ENCODE measurements around the gene C2orf76. TPM values are rescaled to one million over a fixed set of nuclear protein-coding genes. Genes with fewer than 3 reads are reported as not detected.
A peak's percentile ranks its signal among the peaks of the same experiment; 100 is the strongest.
"Not testable (repeated sequence)": the region's sequence is repeated elsewhere in the genome, so short reads cannot be mapped to it uniquely, and the experiment has no call there.

Gene C2orf76
- polyA plus RNA-seq, 4 donors: 11.0 to 13.5 (median 12.2) TPM

- H3K27ac ChIP-seq (ENCODE audit: low read depth in 1 of 3, low read length in 2 of 3): no peak overlapping the region
- DNase-seq (peak in 1 of 2 donors; percentile 36), FAIRE-seq (no peak)
- WGBS, 3 donors: 84 to 91% (median 85%) methylated on average over 3 of the region's 3 CpGs
- no peaks in the 10 kb centered on the region for H3K36me3 ChIP-seq (ENCODE audit: control insufficient read depth in 3 of 3, insufficient read depth in 2 of 3, low read depth in 1 of 3, low read length in 3 of 3)
- no peaks in the 10 kb centered on the region for H3K27me3 ChIP-seq (ENCODE audit: control insufficient read depth in 3 of 3, insufficient read depth in 3 of 3, low read length in 3 of 3)
- H3K4me3 ChIP-seq (ENCODE audit: low read depth in 1 of 3, low read length in 3 of 3): no peak overlapping the region
- H3K9me3 ChIP-seq (ENCODE audit: control insufficient read depth in 2 of 2, insufficient read depth in 1 of 2, low read depth in 1 of 2, low read length in 1 of 2): no peaks in the 10 kb centered on the region
- H3K4me1 ChIP-seq (ENCODE audit: control insufficient read depth in 3 of 3, insufficient read depth in 2 of 3, low read depth in 1 of 3, low read length in 2 of 3): peaks cover 0 to 14% (median 0%) of the 10 kb centered on the region in 3 donors
Measured at GRCh38 chr2:119385466-119385865, 18.8 kb upstream of the C2orf76 start.

GRCh38 chr2:119384971-119385370 is 18.3 kb upstream of the C2orf76 start:
- Histone ChIP-seq H3K4me3 (ENCODE audit: low read depth in 1 of 3, low read length in 3 of 3) (no peak overlapping the region), H3K4me1 (ENCODE audit: control insufficient read depth in 3 of 3, insufficient read depth in 2 of 3, low read depth in 1 of 3, low read length in 2 of 3) (peaks cover 0 to 14% (median 0%) of the 10 kb centered on the region in 3 donors), H3K27me3 (ENCODE audit: control insufficient read depth in 3 of 3, insufficient read depth in 3 of 3, low read length in 3 of 3) (no peaks in the 10 kb centered on the region), H3K36me3 (ENCODE audit: control insufficient read depth in 3 of 3, insufficient read depth in 2 of 3, low read depth in 1 of 3, low read length in 3 of 3) (no peaks in the 10 kb centered on the region), H3K27ac (ENCODE audit: low read depth in 1 of 3, low read length in 2 of 3) (no peak overlapping the region), H3K9me3 (ENCODE audit: control insufficient read depth in 2 of 2, insufficient read depth in 1 of 2, low read depth in 1 of 2, low read length in 1 of 2) (no peaks in the 10 kb centered on the region)
- no peak for FAIRE-seq
- WGBS, 3 donors: 79 to 95% (median 88%) methylated on average over 4 of the region's 4 CpGs
- DNase-seq: no peak

GRCh38 chr2:119383410-119384140 is 16.9 kb upstream of the C2orf76 start:
- Histone ChIP-seq H3K4me1 (ENCODE audit: control insufficient read depth in 3 of 3, insufficient read depth in 2 of 3, low read depth in 1 of 3, low read length in 2 of 3) (peaks cover 0 to 14% (median 0%) of the 10 kb centered on the region in 3 donors), H3K4me3 (ENCODE audit: low read depth in 1 of 3, low read length in 3 of 3) (no peak overlapping the region), H3K27ac (ENCODE audit: low read depth in 1 of 3, low read length in 2 of 3) (no peak overlapping the region), H3K9me3 (ENCODE audit: control insufficient read depth in 2 of 2, insufficient read depth in 1 of 2, low read depth in 1 of 2, low read length in 1 of 2) (no peaks in the 10 kb centered on the region), H3K36me3 (ENCODE audit: control insufficient read depth in 3 of 3, insufficient read depth in 2 of 3, low read depth in 1 of 3, low read length in 3 of 3) (no peaks in the 10 kb centered on the region), H3K27me3 (ENCODE audit: control insufficient read depth in 3 of 3, insufficient read depth in 3 of 3, low read length in 3 of 3) (no peaks in the 10 kb centered on the region)
- DNase-seq: peak in 1 of 2 donors; percentile 49
- WGBS, 3 donors: 32 to 60% (median 42%) methylated on average over 6 of the region's 6 CpGs
- no peak for FAIRE-seq

GRCh38 chr2:119378566-119378965 is 11.9 kb upstream of the C2orf76 start:
- FAIRE-seq (no peak), DNase-seq (no peak)
- peaks cover 0 to 11% of the 10 kb centered on the region in 2 donors for H3K9me3 ChIP-seq (ENCODE audit: control insufficient read depth in 2 of 2, insufficient read depth in 1 of 2, low read depth in 1 of 2, low read length in 1 of 2)
- H3K4me1 ChIP-seq (ENCODE audit: control insufficient read depth in 3 of 3, insufficient read depth in 2 of 3, low read depth in 1 of 3, low read length in 2 of 3): peaks cover 0 to 20% (median 0%) of the 10 kb centered on the region in 3 donors
- WGBS, 3 donors: 86 to 94% (median 93%) methylated on average over 6 of the region's 6 CpGs
- peaks cover 0 to 4% (median under 1%) of the 10 kb centered on the region in 3 donors for H3K36me3 ChIP-seq (ENCODE audit: control insufficient read depth in 3 of 3, insufficient read depth in 2 of 3, low read depth in 1 of 3, low read length in 3 of 3)
- no peak overlapping the region for H3K27ac ChIP-seq (ENCODE audit: low read depth in 1 of 3, low read length in 2 of 3)
- H3K27me3 ChIP-seq (ENCODE audit: control insufficient read depth in 3 of 3, insufficient read depth in 3 of 3, low read length in 3 of 3): no peaks in the 10 kb centered on the region
- no peak overlapping the region for H3K4me3 ChIP-seq (ENCODE audit: low read depth in 1 of 3, low read length in 3 of 3)

- Histone ChIP-seq H3K9me3 (ENCODE audit: control insufficient read depth in 2 of 2, insufficient read depth in 1 of 2, low read depth in 1 of 2, low read length in 1 of 2) (peaks cover 0 to 17% of the 10 kb centered on the region in 2 donors), H3K27ac (ENCODE audit: low read depth in 1 of 3, low read length in 2 of 3) (no peak overlapping the region), H3K36me3 (ENCODE audit: control insufficient read depth in 3 of 3, insufficient read depth in 2 of 3, low read depth in 1 of 3, low read length in 3 of 3) (peaks cover under 1 to 10% (median 6%) of the 10 kb centered on the region in 3 donors), H3K27me3 (ENCODE audit: control insufficient read depth in 3 of 3, insufficient read depth in 3 of 3, low read length in 3 of 3) (no peaks in the 10 kb centered on the region), H3K4me3 (ENCODE audit: low read depth in 1 of 3, low read length in 3 of 3) (no peak overlapping the region), H3K4me1 (ENCODE audit: control insufficient read depth in 3 of 3, insufficient read depth in 2 of 3, low read depth in 1 of 3, low read length in 2 of 3) (peaks cover 0 to 22% (median 0%) of the 10 kb centered on the region in 3 donors)
- WGBS, 3 donors: 20 to 51% (median 39%) methylated on average over 5 of the region's 5 CpGs
- no peak for FAIRE-seq
- DNase-seq: no peak
Measured at GRCh38 chr2:119377993-119378345, 11.3 kb upstream of the C2orf76 start.

GRCh38 chr2:119377294-119377992 is 10.8 kb upstream of the C2orf76 start:
- Histone ChIP-seq H3K9me3 (ENCODE audit: control insufficient read depth in 2 of 2, insufficient read depth in 1 of 2, low read depth in 1 of 2, low read length in 1 of 2) (peaks cover 0 to 22% of the 10 kb centered on the region in 2 donors), H3K36me3 (ENCODE audit: control insufficient read depth in 3 of 3, insufficient read depth in 2 of 3, low read depth in 1 of 3, low read length in 3 of 3) (peaks cover 6 to 15% (median 12%) of the 10 kb centered on the region in 3 donors), H3K27me3 (ENCODE audit: control insufficient read depth in 3 of 3, insufficient read depth in 3 of 3, low read length in 3 of 3) (no peaks in the 10 kb centered on the region), H3K4me3 (ENCODE audit: low read depth in 1 of 3, low read length in 3 of 3) (no peak overlapping the region), H3K4me1 (ENCODE audit: control insufficient read depth in 3 of 3, insufficient read depth in 2 of 3, low read depth in 1 of 3, low read length in 2 of 3) (peaks cover 0 to 22% (median 0%) of the 10 kb centered on the region in 3 donors), H3K27ac (ENCODE audit: low read depth in 1 of 3, low read length in 2 of 3) (no peak overlapping the region)
- FAIRE-seq: no peak
- DNase-seq: no peak
- WGBS, 3 donors: 85 to 94% (median 90%) methylated on average over 7 of the region's 7 CpGs

- peaks cover 11 to 19% (median 12%) of the 10 kb centered on the region in 3 donors for H3K36me3 ChIP-seq (ENCODE audit: control insufficient read depth in 3 of 3, insufficient read depth in 2 of 3, low read depth in 1 of 3, low read length in 3 of 3)
- no peak overlapping the region for H3K4me3 ChIP-seq (ENCODE audit: low read depth in 1 of 3, low read length in 3 of 3)
- DNase-seq: no peak
- H3K27ac ChIP-seq (ENCODE audit: low read depth in 1 of 3, low read length in 2 of 3): no peak overlapping the region
- no peaks in the 10 kb centered on the region for H3K27me3 ChIP-seq (ENCODE audit: control insufficient read depth in 3 of 3, insufficient read depth in 3 of 3, low read length in 3 of 3)
- peaks cover 0 to 22% (median 0%) of the 10 kb centered on the region in 3 donors for H3K4me1 ChIP-seq (ENCODE audit: control insufficient read depth in 3 of 3, insufficient read depth in 2 of 3, low read depth in 1 of 3, low read length in 2 of 3)
- FAIRE-seq: no peak
- peaks cover 0 to 22% of the 10 kb centered on the region in 2 donors for H3K9me3 ChIP-seq (ENCODE audit: control insufficient read depth in 2 of 2, insufficient read depth in 1 of 2, low read depth in 1 of 2, low read length in 1 of 2)
- 85 to 94% (median 89%) methylated on average over 5 of the region's 5 CpGs for WGBS, 3 donors
Measured at GRCh38 chr2:119376810-119377209, 10.2 kb upstream of the C2orf76 start.

GRCh38 chr2:119376406-119376805 is 9.8 kb upstream of the C2orf76 start:
- Histone ChIP-seq H3K9me3 (ENCODE audit: control insufficient read depth in 2 of 2, insufficient read depth in 1 of 2, low read depth in 1 of 2, low read length in 1 of 2) (peaks cover 0 to 22% of the 10 kb centered on the region in 2 donors), H3K4me1 (ENCODE audit: control insufficient read depth in 3 of 3, insufficient read depth in 2 of 3, low read depth in 1 of 3, low read length in 2 of 3) (peaks cover 0 to 22% (median 0%) of the 10 kb centered on the region in 3 donors), H3K36me3 (ENCODE audit: control insufficient read depth in 3 of 3, insufficient read depth in 2 of 3, low read depth in 1 of 3, low read length in 3 of 3) (peaks cover 13 to 23% (median 15%) of the 10 kb centered on the region in 3 donors)
- not testable (repeated sequence) for DNase-seq; H3K4me3 ChIP-seq (ENCODE audit: low read depth in 1 of 3, low read length in 3 of 3); FAIRE-seq; H3K27ac ChIP-seq (ENCODE audit: low read depth in 1 of 3, low read length in 2 of 3); H3K27me3 ChIP-seq (ENCODE audit: control insufficient read depth in 3 of 3, insufficient read depth in 3 of 3, low read length in 3 of 3)
- 17 to 75% (median 43%) methylated on average over 6 of the region's 6 CpGs for WGBS, 3 donors

Measured in small intestine (tissue), 7 donors.